ENCODE data around the gene KRT38. TPM values are rescaled to one million over a fixed set of nuclear protein-coding genes. Genes with fewer than 3 reads are reported as not detected.

The KRT38 gene
- total and polyA plus RNA-seq, 7 experiments from 2014 or later = not detected

DNA sequence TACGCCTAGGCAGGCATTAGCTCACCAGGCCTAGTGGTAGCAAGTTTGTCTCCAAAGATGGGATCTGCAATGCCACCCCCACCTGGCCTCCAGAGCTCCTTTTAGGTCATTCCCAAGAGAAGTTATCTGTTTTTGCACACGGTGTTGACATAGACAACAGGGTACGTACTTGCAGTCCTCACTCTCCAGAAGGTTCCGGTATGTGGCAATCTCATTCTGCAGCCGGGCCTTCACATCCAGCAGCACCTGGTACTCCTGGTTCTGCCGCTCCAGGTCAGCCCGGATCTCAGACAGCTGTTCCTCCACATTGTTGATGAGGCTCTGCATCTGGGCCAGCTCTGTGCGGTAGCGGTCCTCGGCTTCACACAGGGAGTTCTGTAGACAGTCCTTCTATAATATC, 33.6 kb downstream of the KRT38 start:
- Histone ChIP-seq H3K4me3 (ENCODE audit: low read length) (no peak overlapping the region), H3K36me3 (ENCODE audit: control insufficient read depth in 2 of 3, insufficient read depth in 3 of 3, low read length in 3 of 3) (no peaks in the 10 kb centered on the region), H3K9me3 (ENCODE audit: control insufficient read depth in 2 of 3, low read length in 3 of 3) (no peaks in the 10 kb centered on the region), H3K4me1 (ENCODE audit: control insufficient read depth in 2 of 2, insufficient read depth in 2 of 2, low read length in 2 of 2) (peaks cover 22 to 24% of the 10 kb centered on the region in 2 donors), H3K27ac (ENCODE audit: low read depth, low read length) (no peak overlapping the region), H3K27me3 (ENCODE audit: control insufficient read depth in 2 of 2, insufficient read depth in 2 of 2, low read length in 2 of 2) (no peaks in the 10 kb centered on the region)
- peaks cover 0 to 1% (median 0%) of the 10 kb centered on the region in 11 donors for H3K9me3 Mint-ChIP-seq
- peaks cover 0 to 2% (median 0%) of the 10 kb centered on the region in 5 donors for H3K36me3 Mint-ChIP-seq
- ChIA-PET POLR2A (no interaction called here), CTCF (no interaction called here)
- H3K4me1 Mint-ChIP-seq = peaks cover 22 to 43% (median 41%) of the 10 kb centered on the region in 7 donors
- no peak overlapping the region for H3K27ac Mint-ChIP-seq
- no peak for ATAC-seq
- intact Hi-C loops (cut with micrococcal nuclease) = no loop called here
- DNase-seq = no peak
- no peaks in the 10 kb centered on the region for H3K27me3 Mint-ChIP-seq
- H3K4me3 Mint-ChIP-seq = no peak overlapping the region

DNA sequence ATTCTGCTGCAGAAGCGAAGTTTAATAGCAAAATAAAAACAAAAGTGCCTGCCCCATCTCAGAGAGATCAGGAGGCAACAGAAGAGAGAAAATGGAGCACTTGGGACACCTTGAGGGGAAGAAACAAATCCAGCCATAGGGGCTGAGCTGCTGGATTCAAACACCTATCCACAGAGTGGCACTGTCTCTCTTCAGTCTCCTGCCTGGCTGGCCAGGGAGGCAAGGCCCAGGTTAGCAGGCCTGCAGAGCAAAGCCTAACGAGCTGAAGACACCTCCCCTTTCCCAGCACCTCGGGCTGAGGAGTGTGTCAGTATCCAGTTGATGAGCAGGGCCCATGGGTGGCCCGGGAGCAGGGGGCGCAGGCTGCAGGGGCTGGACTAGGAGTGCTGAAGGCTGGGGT, 34.6 kb downstream of the KRT38 start:
- no peak overlapping the region for H3K27ac ChIP-seq (ENCODE audit: low read depth, low read length)
- no peaks in the 10 kb centered on the region for H3K27me3 ChIP-seq (ENCODE audit: control insufficient read depth in 2 of 2, insufficient read depth in 2 of 2, low read length in 2 of 2)
- peaks cover 0 to 2% (median 0%) of the 10 kb centered on the region in 11 donors for H3K9me3 Mint-ChIP-seq
- no peaks in the 10 kb centered on the region for H3K9me3 ChIP-seq (ENCODE audit: control insufficient read depth in 2 of 3, low read length in 3 of 3)
- ChIA-PET POLR2A (no interaction called here), CTCF (no interaction called here)
- peaks cover 0 to under 1% (median 0%) of the 10 kb centered on the region in 5 donors for H3K27me3 Mint-ChIP-seq
- DNase-seq (no peak), ATAC-seq (no peak)
- intact Hi-C loops (cut with micrococcal nuclease) = no loop called here
- no peaks in the 10 kb centered on the region for H3K36me3 ChIP-seq (ENCODE audit: control insufficient read depth in 2 of 3, insufficient read depth in 3 of 3, low read length in 3 of 3)
- peaks cover 0 to 2% (median 0%) of the 10 kb centered on the region in 5 donors for H3K36me3 Mint-ChIP-seq
- peak overlapping the region in 2 of 9 donors; percentile 2 to 67 for H3K27ac Mint-ChIP-seq
- H3K4me1 Mint-ChIP-seq = peaks cover 22 to 46% (median 42%) of the 10 kb centered on the region in 7 donors
- H3K4me1 ChIP-seq (ENCODE audit: control insufficient read depth in 2 of 2, insufficient read depth in 2 of 2, low read length in 2 of 2) = peaks cover 22 to 24% of the 10 kb centered on the region in 2 donors
- no peak overlapping the region for H3K4me3 Mint-ChIP-seq
- H3K4me3 ChIP-seq (ENCODE audit: low read length) = no peak overlapping the region

DNA sequence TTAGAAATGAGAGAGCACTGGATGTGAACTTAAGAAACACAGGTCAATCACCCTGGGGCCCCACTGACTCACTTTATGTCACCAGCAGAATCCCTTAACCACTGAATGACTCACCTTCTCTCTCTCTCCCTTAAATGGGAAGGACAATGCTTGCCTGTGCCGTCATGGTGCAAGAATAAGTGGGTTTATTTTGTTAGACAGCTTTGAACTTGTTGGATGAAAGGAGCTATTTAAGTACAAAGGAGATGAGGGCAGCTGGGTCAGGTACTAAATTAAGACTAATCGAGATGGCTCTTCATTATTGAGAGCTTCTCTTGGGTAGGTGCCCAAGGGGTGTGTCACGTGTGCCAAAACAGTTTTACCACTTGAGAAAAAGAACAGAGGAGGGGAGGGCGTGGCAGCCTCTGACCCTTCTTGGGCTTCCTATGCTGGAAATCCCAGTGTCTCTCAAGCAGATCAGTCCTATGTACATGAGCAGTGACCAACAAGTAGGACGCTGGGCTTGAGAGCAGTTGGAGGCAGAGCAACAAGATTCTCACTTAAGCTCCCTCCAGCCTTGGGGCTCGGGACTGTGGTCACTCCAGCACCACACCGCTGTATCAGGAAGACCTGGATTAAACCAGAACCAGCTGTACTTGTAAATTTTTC, 36.6 kb downstream of the KRT38 start:
- ChIA-PET POLR2A (no interaction called here), CTCF (interaction anchor here (0.5 kb wide), 1 partner anchor 306 kb away, joined by 3 read pairs; no protein-coding TSS in a partner anchor)
- Histone ChIP-seq H3K4me3 (ENCODE audit: low read length) (no peak overlapping the region), H3K27me3 (ENCODE audit: control insufficient read depth in 2 of 2, insufficient read depth in 2 of 2, low read length in 2 of 2) (no peaks in the 10 kb centered on the region), H3K27ac (ENCODE audit: low read depth, low read length) (no peak overlapping the region), H3K4me1 (ENCODE audit: control insufficient read depth in 2 of 2, insufficient read depth in 2 of 2, low read length in 2 of 2) (peaks cover 17 to 18% of the 10 kb centered on the region in 2 donors), H3K36me3 (ENCODE audit: control insufficient read depth in 2 of 3, insufficient read depth in 3 of 3, low read length in 3 of 3) (no peaks in the 10 kb centered on the region), H3K9me3 (ENCODE audit: control insufficient read depth in 2 of 3, low read length in 3 of 3) (no peaks in the 10 kb centered on the region)
- H3K27ac Mint-ChIP-seq = peak overlapping the region in 2 of 9 donors; percentile 3 to 69
- peaks cover 19 to 43% (median 34%) of the 10 kb centered on the region in 7 donors for H3K4me1 Mint-ChIP-seq
- H3K4me3 Mint-ChIP-seq = peak overlapping the region in 2 of 10 donors; percentile 4 to 39
- peaks cover 0 to 2% (median 0%) of the 10 kb centered on the region in 11 donors for H3K9me3 Mint-ChIP-seq
- H3K36me3 Mint-ChIP-seq = peaks cover 0 to 4% (median 0%) of the 10 kb centered on the region in 5 donors
- DNase-seq = peak in 1 of 9 donors; percentile 46
- H3K27me3 Mint-ChIP-seq = peaks cover 0 to 5% (median 0%) of the 10 kb centered on the region in 5 donors
- intact Hi-C loops (cut with micrococcal nuclease) = loop anchor here in 1 of 2 donors (5.0 kb wide), 1 partner anchor 62 kb away; no protein-coding TSS in a partner anchor
- peak; percentile 62 for ATAC-seq

DNA sequence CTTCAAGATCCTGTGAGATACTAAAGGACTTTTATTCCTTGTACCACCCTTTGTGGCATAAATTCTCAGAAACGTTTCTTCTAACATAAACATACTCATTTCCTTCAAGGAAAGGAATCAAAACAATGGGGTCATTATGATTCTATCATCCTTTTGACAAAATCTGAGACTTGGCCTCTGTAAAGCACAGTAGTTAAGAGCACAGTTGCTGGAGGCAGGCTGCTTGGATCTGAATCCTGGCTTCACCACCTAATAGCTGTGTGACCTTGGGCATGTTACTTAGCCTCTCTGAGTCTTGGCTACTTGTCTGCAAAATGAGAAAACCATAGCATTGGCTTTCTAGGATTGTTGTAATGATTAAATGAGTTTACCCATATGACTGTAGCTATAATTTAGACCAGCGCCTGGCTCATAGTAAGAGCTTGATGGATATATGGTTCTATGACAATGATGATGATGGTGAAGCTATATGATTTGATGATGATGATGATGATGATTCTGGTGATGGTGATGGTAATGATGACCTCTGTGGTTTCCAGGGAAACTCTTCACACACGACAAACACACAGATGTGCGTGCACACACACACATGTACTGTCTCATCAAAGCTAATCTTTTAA, 37.3 kb downstream of the KRT38 start:
- H3K9me3 Mint-ChIP-seq = peaks cover 0 to 2% (median 0%) of the 10 kb centered on the region in 11 donors
- intact Hi-C loops (cut with micrococcal nuclease) = loop anchor here in 1 of 2 donors (5.0 kb wide), 1 partner anchor 61 kb away; no protein-coding TSS in a partner anchor
- peaks cover 14 to 38% (median 27%) of the 10 kb centered on the region in 7 donors for H3K4me1 Mint-ChIP-seq
- no peak for DNase-seq
- Histone ChIP-seq H3K9me3 (ENCODE audit: control insufficient read depth in 2 of 3, low read length in 3 of 3) (no peaks in the 10 kb centered on the region), H3K4me3 (ENCODE audit: low read length) (no peak overlapping the region), H3K27me3 (ENCODE audit: control insufficient read depth in 2 of 2, insufficient read depth in 2 of 2, low read length in 2 of 2) (no peaks in the 10 kb centered on the region), H3K4me1 (ENCODE audit: control insufficient read depth in 2 of 2, insufficient read depth in 2 of 2, low read length in 2 of 2) (peaks cover 11 to 12% of the 10 kb centered on the region in 2 donors), H3K27ac (ENCODE audit: low read depth, low read length) (no peak overlapping the region), H3K36me3 (ENCODE audit: control insufficient read depth in 2 of 3, insufficient read depth in 3 of 3, low read length in 3 of 3) (no peaks in the 10 kb centered on the region)
- POLR2A ChIA-PET = no interaction called here
- peak overlapping the region in 4 of 9 donors; percentile 1 to 69 (median 20) for H3K27ac Mint-ChIP-seq
- H3K36me3 Mint-ChIP-seq = peaks cover 0 to 4% (median 0%) of the 10 kb centered on the region in 5 donors
- no peak for ATAC-seq
- peaks cover 0 to 6% (median 0%) of the 10 kb centered on the region in 5 donors for H3K27me3 Mint-ChIP-seq
- CTCF ChIA-PET = interaction anchor here (0.5 kb wide), 1 partner anchor 307 kb away, joined by 3 read pairs; no protein-coding TSS in a partner anchor
- peak overlapping the region in 2 of 10 donors; percentile 4 to 39 for H3K4me3 Mint-ChIP-seq

DNA sequence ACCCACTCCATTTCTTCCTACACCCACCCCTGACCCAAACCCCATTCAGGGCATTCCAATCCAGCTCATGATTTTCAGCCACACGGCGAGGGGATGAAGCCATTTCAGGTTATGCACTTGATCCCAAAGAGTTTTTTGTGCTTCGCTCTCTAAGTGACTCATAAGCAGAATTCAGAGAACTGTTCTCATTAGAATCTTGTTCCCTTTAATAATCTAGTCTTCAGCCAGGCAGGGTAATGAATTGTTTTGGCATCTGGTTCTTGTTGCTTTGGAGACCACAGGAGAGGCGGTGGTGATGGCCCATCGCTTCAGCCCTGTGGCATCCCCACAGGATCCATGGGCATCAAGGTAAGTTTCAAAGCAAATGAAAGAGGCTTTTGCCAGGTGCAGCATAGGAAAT, 38.6 kb downstream of the KRT38 start:
- intact Hi-C loops (cut with micrococcal nuclease) = loop anchor here in 1 of 2 donors (5.0 kb wide), 1 partner anchor 60 kb away; no protein-coding TSS in a partner anchor
- H3K4me1 ChIP-seq (ENCODE audit: control insufficient read depth in 2 of 2, insufficient read depth in 2 of 2, low read length in 2 of 2) = peaks cover 10 to 12% of the 10 kb centered on the region in 2 donors
- no peaks in the 10 kb centered on the region for H3K36me3 ChIP-seq (ENCODE audit: control insufficient read depth in 2 of 3, insufficient read depth in 3 of 3, low read length in 3 of 3)
- H3K9me3 ChIP-seq (ENCODE audit: control insufficient read depth in 2 of 3, low read length in 3 of 3) = no peaks in the 10 kb centered on the region
- ChIA-PET POLR2A (no interaction called here), CTCF (no interaction called here)
- H3K27ac ChIP-seq (ENCODE audit: low read depth, low read length) = no peak overlapping the region
- ATAC-seq (no peak), DNase-seq (no peak)
- Mint-ChIP-seq H3K9me3 (peaks cover 0 to 2% (median 0%) of the 10 kb centered on the region in 11 donors), H3K27me3 (peaks cover 0 to 6% (median 0%) of the 10 kb centered on the region in 5 donors), H3K4me1 (peaks cover 10 to 33% (median 23%) of the 10 kb centered on the region in 7 donors), H3K4me3 (peak overlapping the region in 3 of 10 donors; percentile 2 to 48 (median 7)), H3K27ac (peak overlapping the region in 3 of 9 donors; percentile 2 to 54 (median 10)), H3K36me3 (peaks cover 0 to 4% (median 0%) of the 10 kb centered on the region in 5 donors)
- no peak overlapping the region for H3K4me3 ChIP-seq (ENCODE audit: low read length)
- no peaks in the 10 kb centered on the region for H3K27me3 ChIP-seq (ENCODE audit: control insufficient read depth in 2 of 2, insufficient read depth in 2 of 2, low read length in 2 of 2)

DNA sequence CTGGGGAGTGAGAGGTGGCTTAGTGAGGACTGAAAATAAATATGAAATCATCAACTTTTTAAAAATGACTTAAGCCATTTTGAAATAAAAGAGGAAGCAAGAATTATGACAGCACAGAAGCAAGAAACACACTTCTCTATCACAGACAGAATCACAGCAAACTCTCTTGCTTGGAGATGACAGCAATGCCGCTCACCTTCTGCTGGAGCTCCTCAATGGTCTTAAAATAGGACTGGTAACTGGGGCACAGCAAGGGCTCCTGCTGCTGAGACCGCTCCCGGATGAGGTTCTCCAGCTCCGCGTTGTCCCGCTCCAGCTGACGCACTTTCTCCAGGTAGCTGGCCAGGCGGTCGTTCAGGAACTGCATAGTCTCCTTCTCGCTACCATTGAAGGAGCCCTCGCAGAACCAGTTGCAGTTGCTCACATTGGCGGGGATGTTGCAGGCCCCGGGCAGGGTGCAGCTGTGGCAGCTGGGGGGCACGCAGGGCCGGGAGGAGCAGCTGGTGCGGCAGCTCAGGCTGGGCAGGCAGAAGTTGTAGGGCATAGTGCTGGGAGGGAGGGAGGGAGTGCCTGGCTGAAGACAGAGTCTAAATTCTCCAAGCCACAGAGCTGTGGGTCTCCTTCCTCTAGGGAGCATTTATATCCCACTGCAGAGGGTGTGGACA, 43.7 kb downstream of the KRT38 start, which contains the start of gene KRT31:
Gene KRT31, minus strand, starts transcription at position 613 of the 665 bp plus-strand sequence. Its CDS starts 69 bp downstream, at position 544.
- H3K4me3 Mint-ChIP-seq = no peak within 1 kb of the TSS
- ATAC-seq (no peak), DNase-seq (no peak)
- peaks cover 0 to 1% (median 0%) of the 10 kb centered on the region in 11 donors for H3K9me3 Mint-ChIP-seq
- H3K36me3 Mint-ChIP-seq = peaks cover 0 to 4% (median 0%) of the 10 kb centered on the region in 5 donors
- Histone ChIP-seq H3K9me3 (ENCODE audit: control insufficient read depth in 2 of 3, low read length in 3 of 3) (no peaks in the 10 kb centered on the region), H3K4me3 (ENCODE audit: low read length) (no peak within 1 kb of the TSS), H3K27me3 (ENCODE audit: control insufficient read depth in 2 of 2, insufficient read depth in 2 of 2, low read length in 2 of 2) (no peaks in the 10 kb centered on the region), H3K36me3 (ENCODE audit: control insufficient read depth in 2 of 3, insufficient read depth in 3 of 3, low read length in 3 of 3) (no peaks in the 10 kb centered on the region), H3K4me1 (ENCODE audit: control insufficient read depth in 2 of 2, insufficient read depth in 2 of 2, low read length in 2 of 2) (no peaks in the 10 kb centered on the region), H3K27ac (ENCODE audit: low read depth, low read length) (no peak within 1 kb of the TSS)
- H3K4me1 Mint-ChIP-seq = peaks cover 0 to 18% (median 5%) of the 10 kb centered on the region in 7 donors
- peaks cover 0 to 6% (median under 1%) of the 10 kb centered on the region in 5 donors for H3K27me3 Mint-ChIP-seq
- H3K27ac Mint-ChIP-seq = peak within 1 kb of the TSS in 2 of 9 donors; percentile 44 to 63
- intact Hi-C loops (cut with micrococcal nuclease) = no loop called here
- CTCF ChIA-PET = interaction anchor here (0.7 kb wide), 1 partner anchor 401 kb away, joined by 3 read pairs; no protein-coding TSS in a partner anchor
- POLR2A ChIA-PET = interaction anchor here (0.6 kb wide), 1 partner anchor 161 kb away, joined by 7 read pairs; no protein-coding TSS in a partner anchor
